CD4-positive, CD25-positive, alpha-beta regulatory T cell (primary cell): ENCODE measurements around the gene ERP44. TPM values are rescaled to one million over a fixed set of nuclear protein-coding genes. Genes with fewer than 3 reads are reported as not detected.
A peak's percentile ranks its signal among the peaks of the same experiment; 100 is the strongest.

Experiments
- ATAC-seq, 2 donors: fragments of 150-1000 bp; cut with Tn5 transposase; one replicate each; pipeline ENCODE4 v1.10.0; 2021; ENCODE audit warnings: low read depth in 2 of 2, moderate number of reproducible peaks in 2 of 2, moderate library complexity in 1 of 2
- DNase-seq, 3 donors: peaks; one replicate each; pipeline versions ENCODE4 v3.0.0 to v3.0.0-alpha.2; 2012 to 2022; ENCODE audit warnings: mixed read lengths in 1 of 3
- H3K27ac ChIP-seq: one replicate; pipeline ENCODE4 v1.7.0; 2013; ENCODE audit warnings: mild to moderate bottlenecking, low read length; ENCODE audit not compliant: insufficient read depth, poor library complexity, severe bottlenecking
- H3K27me3 ChIP-seq: one replicate; pipeline ENCODE4 v1.7.0; 2013; ENCODE audit warnings: low read length; ENCODE audit not compliant: control insufficient read depth, insufficient read depth
- H3K36me3 ChIP-seq: one replicate; pipeline ENCODE4 v1.7.0; 2013; ENCODE audit warnings: mild to moderate bottlenecking, low read length, moderate library complexity; ENCODE audit not compliant: control insufficient read depth, insufficient read depth
- H3K4me1 ChIP-seq: 2 replicates; pipeline ENCODE4 v1.7.0; 2013; ENCODE audit warnings: mild to moderate bottlenecking, low read length; ENCODE audit not compliant: insufficient read depth, control insufficient read depth, poor library complexity, severe bottlenecking
- H3K4me3 ChIP-seq: one replicate; pipeline ENCODE4 v1.7.0; 2013; ENCODE audit warnings: low read depth, mild to moderate bottlenecking, low read length, moderate library complexity
- H3K9me3 ChIP-seq, 2 experiments: 1 replicate in 1 of 2; 2 replicates in 1 of 2; pipeline ENCODE4 v1.7.0; 2013; ENCODE audit warnings: low read length in 2 of 2, mild to moderate bottlenecking in 1 of 2, moderate library complexity in 1 of 2; ENCODE audit not compliant: control insufficient read depth in 2 of 2
- H3K27ac Mint-ChIP-seq, 3 donors: one replicate each; pipeline ENCODE4 v1.8.0; 2020 to 2022; ENCODE audit warnings: mild to moderate bottlenecking in 3 of 3, mixed read lengths in 3 of 3, moderate library complexity in 2 of 3
- H3K27me3 Mint-ChIP-seq: one replicate; pipeline ENCODE4 v1.8.0; 2022; ENCODE audit warnings: mild to moderate bottlenecking, mixed read lengths
- H3K36me3 Mint-ChIP-seq: one replicate; pipeline ENCODE4 v1.8.0; 2020; ENCODE audit warnings: mixed read lengths
- H3K4me1 Mint-ChIP-seq, 4 donors: one replicate each; pipeline ENCODE4 v1.8.0; 2020 to 2022; ENCODE audit warnings: mixed read lengths in 4 of 4, mild to moderate bottlenecking in 1 of 4
- H3K4me3 Mint-ChIP-seq, 4 donors: one replicate each; pipeline ENCODE4 v1.8.0; 2020 to 2022; ENCODE audit warnings: mild to moderate bottlenecking in 4 of 4, mixed read lengths in 4 of 4, moderate library complexity in 3 of 4
- H3K9me3 Mint-ChIP-seq, 7 donors: one replicate each; pipeline ENCODE4 v1.8.0; 2020 to 2022; ENCODE audit warnings: mixed read lengths in 7 of 7, mild to moderate bottlenecking in 3 of 7, moderate library complexity in 2 of 7
- polyA plus RNA-seq, 4 donors: library from polyadenylated mRNA; unstranded; fragments of 300-500 nt; fragmentation: Illumina TruSeq; gene quantifications; one replicate each; pipeline ENCODE4 v1.2.3, GENCODE V29; 2021
- total RNA-seq: library from RNA; stranded (reverse); gene quantifications from one replicate; pipeline ENCODE4 v1.2.3, GENCODE V29; 2022

ERP44 gene
- total and polyA plus RNA-seq, 5 donors from 2014 or later: 14.0 to 42.6 (median 35.0) TPM

DNA sequence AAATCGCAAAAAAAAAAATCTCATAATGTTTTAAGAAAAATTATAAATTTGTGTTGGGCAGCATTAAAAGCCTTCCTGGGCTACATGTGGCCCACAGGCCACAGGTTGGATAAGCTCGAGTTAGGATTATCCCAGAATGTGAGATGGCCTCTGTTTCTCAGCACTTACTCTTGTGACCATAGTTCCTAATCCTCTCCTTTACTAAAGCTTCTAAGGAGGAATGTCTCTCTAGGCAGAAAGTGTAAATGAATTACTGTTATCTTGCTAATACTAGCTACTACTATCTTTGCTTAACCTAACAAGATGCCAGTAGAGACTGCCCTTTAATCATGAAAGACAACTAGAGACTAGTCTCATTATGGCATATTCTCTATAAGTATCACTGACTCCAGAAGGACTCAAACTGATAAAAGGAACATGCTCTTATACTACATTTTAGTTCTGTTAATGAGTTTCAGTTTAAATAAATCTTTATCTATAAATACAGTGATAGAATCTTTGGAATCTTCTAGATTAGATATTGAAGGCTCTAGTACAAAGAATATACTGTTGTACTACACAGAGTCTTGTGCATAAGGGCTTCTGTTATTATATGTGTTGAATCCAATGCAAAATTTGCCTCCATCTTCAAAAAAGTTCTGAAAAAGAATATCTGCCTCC lies 14.0 kb upstream of the ERP44 start:
- Mint-ChIP-seq H3K36me3 (peaks cover 16% of the 10 kb centered on the region), H3K27ac (no peak overlapping the region), H3K9me3 (no peaks in the 10 kb centered on the region)

DNA sequence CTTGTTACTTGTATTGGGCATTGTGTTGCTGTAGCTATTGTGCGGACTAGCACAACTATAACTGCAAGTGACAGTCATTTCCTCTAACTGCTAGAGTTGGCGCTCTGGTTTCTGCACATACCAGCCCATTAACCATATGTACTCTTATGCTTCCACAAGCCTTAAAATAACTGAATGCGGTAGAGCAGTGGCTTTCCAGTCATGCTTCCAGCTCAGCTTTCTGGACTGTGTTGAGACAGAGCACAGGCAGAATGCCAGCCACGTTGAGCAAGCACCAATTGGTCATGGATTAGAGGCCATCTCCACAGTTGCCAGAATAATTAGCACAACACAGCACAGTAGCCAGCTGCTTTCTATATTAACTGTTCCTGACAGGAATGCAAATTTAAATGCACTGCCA lies 12.4 kb upstream of the ERP44 start:
- Mint-ChIP-seq H3K36me3 (peaks cover 16% of the 10 kb centered on the region), H3K27ac (no peak overlapping the region), H3K4me3 (no peak overlapping the region)

More for the DNA sequence above, 14.0 kb upstream of the ERP44 start:
- no peak for ATAC-seq
- Histone ChIP-seq H3K36me3 (peaks cover 12% of the 10 kb centered on the region), H3K27me3 (no peaks in the 10 kb centered on the region), H3K9me3 (no peaks in the 10 kb centered on the region), H3K4me1 (no peaks in the 10 kb centered on the region), H3K27ac (no peak overlapping the region), H3K4me3 (no peak overlapping the region)
- Mint-ChIP-seq H3K27me3 (no peaks in the 10 kb centered on the region), H3K4me3 (no peak overlapping the region), H3K4me1 (peaks cover 0 to 13% (median 7%) of the 10 kb centered on the region in 4 donors)
- no peak for DNase-seq

GRCh38 chr9:100108559-100108958 lies 9.8 kb upstream of the ERP44 start:
- no peaks in the 10 kb centered on the region for H3K27me3 ChIP-seq
- ATAC-seq: no peak
- peaks cover 0 to 10% (median 5%) of the 10 kb centered on the region in 4 donors for H3K4me1 Mint-ChIP-seq
- H3K27me3 Mint-ChIP-seq: no peaks in the 10 kb centered on the region
- H3K27ac ChIP-seq: no peak overlapping the region
- H3K27ac Mint-ChIP-seq: peak overlapping the region in 1 of 3 donors; percentile 29
- H3K36me3 Mint-ChIP-seq: peaks cover 10% of the 10 kb centered on the region
- no peaks in the 10 kb centered on the region for H3K4me1 ChIP-seq
- H3K4me3 ChIP-seq: no peak overlapping the region
- H3K4me3 Mint-ChIP-seq: no peak overlapping the region
- peaks cover 50% of the 10 kb centered on the region for H3K36me3 ChIP-seq
- no peak for DNase-seq
- no peaks in the 10 kb centered on the region for H3K9me3 ChIP-seq
- H3K9me3 Mint-ChIP-seq: no peaks in the 10 kb centered on the region

More for the DNA sequence above, 12.4 kb upstream of the ERP44 start:
- H3K4me3 ChIP-seq: no peak overlapping the region
- H3K27ac ChIP-seq: no peak overlapping the region
- H3K27me3 Mint-ChIP-seq: no peaks in the 10 kb centered on the region
- ATAC-seq (no peak), DNase-seq (no peak)
- H3K4me1 ChIP-seq: no peaks in the 10 kb centered on the region
- H3K36me3 ChIP-seq: peaks cover 27% of the 10 kb centered on the region
- no peaks in the 10 kb centered on the region for H3K9me3 ChIP-seq
- H3K9me3 Mint-ChIP-seq: no peaks in the 10 kb centered on the region
- peaks cover 0 to 13% (median 7%) of the 10 kb centered on the region in 4 donors for H3K4me1 Mint-ChIP-seq
- no peaks in the 10 kb centered on the region for H3K27me3 ChIP-seq

DNA sequence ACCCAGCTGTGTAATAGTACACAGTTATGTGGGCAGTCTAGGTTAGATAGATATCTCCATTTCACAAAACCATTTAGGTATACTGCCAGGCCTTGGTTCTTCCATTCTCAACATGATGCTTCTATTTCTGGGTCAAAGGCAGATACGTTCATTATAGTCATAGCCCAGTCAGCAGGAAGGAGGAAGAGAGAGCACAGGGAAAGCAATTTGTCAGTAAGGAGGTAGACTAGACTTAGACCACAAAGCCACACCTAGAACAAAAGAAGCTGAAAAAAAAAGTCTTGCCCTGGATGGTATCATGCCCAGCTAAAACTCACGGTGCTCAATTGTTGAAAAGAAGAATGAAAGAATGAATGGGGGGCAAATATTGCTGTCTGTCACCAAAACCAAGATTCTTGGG lies 7.8 kb upstream of the ERP44 start:
- Mint-ChIP-seq H3K9me3 (no peaks in the 10 kb centered on the region), H3K27me3 (no peaks in the 10 kb centered on the region), H3K4me1 (peaks cover 0 to 3% (median 0%) of the 10 kb centered on the region in 4 donors), H3K27ac (no peak overlapping the region), H3K4me3 (no peak overlapping the region), H3K36me3 (peaks cover 10% of the 10 kb centered on the region)
- ATAC-seq: no peak
- Histone ChIP-seq H3K9me3 (no peaks in the 10 kb centered on the region), H3K4me1 (no peaks in the 10 kb centered on the region), H3K27me3 (no peaks in the 10 kb centered on the region), H3K27ac (no peak overlapping the region), H3K4me3 (no peak overlapping the region), H3K36me3 (peaks cover 50% of the 10 kb centered on the region)
- no peak for DNase-seq

GRCh38 chr9:100105861-100106260 lies 7.1 kb upstream of the ERP44 start:
- Mint-ChIP-seq H3K36me3 (peaks cover 8% of the 10 kb centered on the region), H3K4me1 (peaks cover 0 to under 1% (median 0%) of the 10 kb centered on the region in 4 donors), H3K9me3 (no peaks in the 10 kb centered on the region), H3K27me3 (no peaks in the 10 kb centered on the region), H3K27ac (no peak overlapping the region), H3K4me3 (no peak overlapping the region)
- peaks cover 43% of the 10 kb centered on the region for H3K36me3 ChIP-seq
- H3K27me3 ChIP-seq: no peaks in the 10 kb centered on the region
- H3K4me3 ChIP-seq: no peak overlapping the region
- DNase-seq: no peak
- no peaks in the 10 kb centered on the region for H3K9me3 ChIP-seq
- no peak overlapping the region for H3K27ac ChIP-seq
- no peak for ATAC-seq
- H3K4me1 ChIP-seq: no peaks in the 10 kb centered on the region

GRCh38 chr9:100104314-100104713 lies 5.5 kb upstream of the ERP44 start:
- peaks cover 40% of the 10 kb centered on the region for H3K36me3 ChIP-seq
- Mint-ChIP-seq H3K4me3 (no peak overlapping the region), H3K4me1 (peaks cover 0 to 9% (median 6%) of the 10 kb centered on the region in 4 donors), H3K9me3 (no peaks in the 10 kb centered on the region), H3K27ac (no peak overlapping the region), H3K27me3 (no peaks in the 10 kb centered on the region), H3K36me3 (peaks cover 6% of the 10 kb centered on the region)
- H3K9me3 ChIP-seq: no peaks in the 10 kb centered on the region
- no peak for ATAC-seq
- H3K27ac ChIP-seq: no peak overlapping the region
- H3K27me3 ChIP-seq: no peaks in the 10 kb centered on the region
- DNase-seq: no peak
- no peak overlapping the region for H3K4me3 ChIP-seq
- peaks cover 11% of the 10 kb centered on the region for H3K4me1 ChIP-seq

DNA sequence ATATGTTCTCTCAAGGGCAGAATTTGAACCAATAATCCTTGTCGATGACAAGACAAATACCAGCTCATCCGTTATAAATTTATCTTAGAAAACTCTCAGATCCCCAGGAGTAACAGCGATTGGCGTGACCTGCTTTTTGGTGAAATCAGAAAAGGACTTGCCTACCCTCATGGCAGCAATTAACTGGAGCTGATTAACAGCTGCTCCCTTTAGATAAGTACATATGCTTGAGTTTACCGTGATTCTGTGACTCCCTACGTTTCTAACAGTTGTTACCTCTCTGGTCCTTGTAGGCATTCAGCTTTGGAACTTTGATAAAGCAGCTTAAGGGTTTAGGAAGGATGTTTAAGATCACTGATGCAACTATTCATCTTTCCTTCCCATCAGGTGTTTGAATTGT lies 2.8 kb upstream of the ERP44 start:
- Histone ChIP-seq H3K4me1 (peaks cover 29% of the 10 kb centered on the region), H3K9me3 (no peaks in the 10 kb centered on the region), H3K36me3 (peaks cover 27% of the 10 kb centered on the region), H3K27me3 (no peaks in the 10 kb centered on the region), H3K27ac (no peak overlapping the region), H3K4me3 (no peak overlapping the region)
- peak overlapping the region in 1 of 4 donors; percentile 19 for H3K4me3 Mint-ChIP-seq
- no peaks in the 10 kb centered on the region for H3K9me3 Mint-ChIP-seq
- ATAC-seq: no peak
- no peak overlapping the region for H3K27ac Mint-ChIP-seq
- H3K4me1 Mint-ChIP-seq: peaks cover 7 to 29% (median 11%) of the 10 kb centered on the region in 4 donors
- no peaks in the 10 kb centered on the region for H3K27me3 Mint-ChIP-seq
- H3K36me3 Mint-ChIP-seq: no peaks in the 10 kb centered on the region
- no peak for DNase-seq

DNA sequence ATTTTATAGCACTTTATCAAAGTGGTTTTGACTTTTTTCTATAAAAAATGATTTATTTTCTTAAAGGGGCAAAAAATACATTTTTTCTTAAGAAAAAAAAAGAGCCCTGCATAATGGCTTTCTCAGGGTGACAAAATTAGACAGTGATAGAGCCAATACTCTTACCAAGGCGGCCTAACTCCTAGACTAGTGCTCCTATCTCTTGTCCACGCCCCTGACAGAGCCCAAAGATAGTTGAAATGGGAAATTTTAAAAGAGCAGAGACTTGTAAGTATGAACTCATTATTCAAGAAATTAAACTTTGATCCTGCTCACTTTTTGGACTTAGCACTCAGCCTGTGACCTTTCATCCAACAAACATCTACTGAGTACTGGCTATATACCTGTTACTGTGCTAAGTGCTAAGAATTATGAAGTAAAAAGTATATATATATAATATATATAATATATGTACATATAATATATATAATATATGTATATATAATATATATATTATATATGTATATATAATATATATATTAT lies 1.4 kb upstream of the ERP44 start:
- H3K9me3 ChIP-seq: no peaks in the 10 kb centered on the region
- peaks cover 19 to 42% (median 23%) of the 10 kb centered on the region in 4 donors for H3K4me1 Mint-ChIP-seq
- peaks cover 13% of the 10 kb centered on the region for H3K36me3 ChIP-seq
- H3K9me3 Mint-ChIP-seq: no peaks in the 10 kb centered on the region
- H3K27me3 ChIP-seq: no peaks in the 10 kb centered on the region
- H3K27me3 Mint-ChIP-seq: no peaks in the 10 kb centered on the region
- H3K4me3 ChIP-seq: peak overlapping the region; percentile 92
- H3K27ac Mint-ChIP-seq: peak overlapping the region; percentile 92 to 99 (median 99)
- DNase-seq: no peak
- peak overlapping the region; percentile 81 for H3K27ac ChIP-seq
- peaks cover under 1% of the 10 kb centered on the region for H3K36me3 Mint-ChIP-seq
- ATAC-seq: no peak
- H3K4me1 ChIP-seq: peaks cover 35% of the 10 kb centered on the region
- peak overlapping the region; percentile 99 to 100 (median 99) for H3K4me3 Mint-ChIP-seq
